22Rv1 (cell line): ENCODE measurements around the gene GSG1L.

Experiments
- CTCF ChIP-seq: fragments of 450-650 bp; IDR thresholded peaks from 2 replicates; pipeline ENCODE4 v1.5.1; 2017; ENCODE audit warnings: mild to moderate bottlenecking
- ZFX ChIP-seq: fragments of 450-650 bp; IDR thresholded peaks from 2 replicates; pipeline ENCODE4 v1.6.1; 2017; ENCODE audit warnings: antibody characterized with exemption, borderline replicate concordance

- TF ChIP-seq CTCF (no peak), ZFX (no peak)
These were observed 636 bp upstream of the GSG1L start for GRCh38 chr16:28064150-28064549.
